H1 (cell line): ENCODE measurements around the gene OCRL. TPM values are rescaled to one million over a fixed set of nuclear protein-coding genes. Genes with fewer than 3 reads are reported as not detected.

ENCODE experiments used
- CTCF ChIA-PET: fragments of 300-600 bp; sonication (Branson Sonifier 250); formaldehyde crosslinking; loops from one replicate; lab custom pipeline; 2021; ENCODE audit not compliant: partially characterized antibody; lab: Charles Lee
- POLR2A ChIA-PET: fragments of 300-600 bp; sonication (Branson Sonifier 250); formaldehyde crosslinking; loops from one replicate; lab custom pipeline; 2021; ENCODE audit warnings: inconsistent platforms; ENCODE audit not compliant: partially characterized antibody; lab: Charles Lee
- DNase-seq, 2 experiments: peaks; one replicate each; pipeline versions ENCODE4 v3.0.0 to v3.0.0-alpha.2; 2010 to 2022; ENCODE audit warnings: low spot score in 2 of 2, low read depth in 1 of 2, mixed read lengths in 1 of 2
- FAIRE-seq: peaks from 2 replicates; lab custom pipeline; 2011; peaks lifted over from hg19 to GRCh38; lab: Jason Lieb, UNC
- H2AFZ ChIP-seq: 2 replicates; pipeline ENCODE4 v1.8.1; 2012; ENCODE audit warnings: low read length, inconsistent platforms
- H2AK5ac ChIP-seq: 2 replicates; pipeline ENCODE4 v1.6.1; 2013; ENCODE audit warnings: low read depth, low read length
- H2BK120ac ChIP-seq: replicated peaks from 2 replicates; pipeline ENCODE3; 2013; ENCODE audit warnings: low read depth, low read length, inconsistent platforms
- H2BK12ac ChIP-seq: 2 replicates; pipeline ENCODE4 v1.6.1; 2013; ENCODE audit warnings: low read depth, low read length
- H2BK15ac ChIP-seq: 2 replicates; pipeline ENCODE4 v1.6.1; 2013; ENCODE audit warnings: low read length
- H2BK20ac ChIP-seq: 2 replicates; pipeline ENCODE4 v1.6.1; 2013; ENCODE audit warnings: low read length
- H2BK5ac ChIP-seq: 2 replicates; pipeline ENCODE4 v1.6.1; 2013; ENCODE audit warnings: low read depth, low read length
- H3K14ac ChIP-seq: 2 replicates; pipeline ENCODE4 v1.6.1; 2013; ENCODE audit warnings: inconsistent platforms; ENCODE audit not compliant: insufficient read length
- H3K18ac ChIP-seq: 2 replicates; pipeline ENCODE4 v1.6.1; 2013; ENCODE audit warnings: low read length; ENCODE audit errors: extremely low read depth
- H3K23ac ChIP-seq: 2 replicates; pipeline ENCODE4 v1.6.1; 2013; ENCODE audit warnings: inconsistent platforms; ENCODE audit not compliant: insufficient read length
- H3K23me2 ChIP-seq: 2 replicates; pipeline ENCODE4 v1.6.1; 2013; ENCODE audit warnings: low read depth, low read length
- H3K27ac ChIP-seq: 2 replicates; pipeline ENCODE4 v1.6.1; 2011; ENCODE audit warnings: low read depth, low read length, inconsistent platforms
- H3K27me3 ChIP-seq, 4 experiments: replicated peaks in 1 of 4; 1 replicate in 1 of 4; 2 replicates in 3 of 4; pipeline versions ENCODE4 v1.6.1 to v1.8.1; 2011 to 2013; ENCODE audit warnings: low read length in 3 of 4, mild to moderate bottlenecking in 3 of 4, inconsistent platforms in 2 of 4, mixed read lengths in 2 of 4, moderate library complexity in 1 of 4; ENCODE audit not compliant: control insufficient read depth in 3 of 4, insufficient read depth in 3 of 4; ENCODE audit errors: extremely low read depth in 1 of 4
- H3K36me3 ChIP-seq, 4 experiments: 2 replicates each; pipeline versions ENCODE4 v1.6.1 to v1.8.1; 2011 to 2013; ENCODE audit warnings: mild to moderate bottlenecking in 4 of 4, low read length in 3 of 4, moderate library complexity in 2 of 4, control low read depth in 1 of 4, inconsistent platforms in 1 of 4; ENCODE audit not compliant: insufficient read depth in 4 of 4, control insufficient read depth in 2 of 4
- H3K4ac ChIP-seq: replicated peaks from 2 replicates; pipeline ENCODE3; 2013; ENCODE audit warnings: low read length, low read depth, mixed read lengths, inconsistent platforms; ENCODE audit not compliant: insufficient read length
- H3K4me1 ChIP-seq, 4 experiments: replicated peaks in 1 of 4; 1 replicate in 1 of 4; 2 replicates in 3 of 4; pipeline versions ENCODE4 v1.6.1 to v1.8.1; 2011 to 2013; ENCODE audit warnings: low read length in 3 of 4, inconsistent platforms in 2 of 4, mixed read lengths in 1 of 4; ENCODE audit not compliant: insufficient read depth in 4 of 4, control insufficient read depth in 3 of 4
- H3K4me2 ChIP-seq, 2 experiments: 2 replicates each; pipeline versions ENCODE4 v1.6.1 to v1.8.1; 2011 to 2013; ENCODE audit warnings: low read depth in 2 of 2, low read length in 2 of 2, control low read depth in 1 of 2, inconsistent platforms in 1 of 2, mild to moderate bottlenecking in 1 of 2; ENCODE audit not compliant: insufficient read depth in 1 of 2
- H3K4me3 ChIP-seq, 4 experiments: fragments of 200-600, 300-600 bp in 1 of 4; sonication (generic), shearing (Covaris generic), sonication (Bioruptor Twin) in 1 of 4; 2 replicates each; pipeline versions ENCODE4 v1.5.1 to v1.8.1; 2011 to 2016; ENCODE audit warnings: low read length in 4 of 4, low read depth in 3 of 4, control low read depth in 2 of 4, inconsistent platforms in 2 of 4, mild to moderate bottlenecking in 2 of 4, mixed read lengths in 1 of 4, moderate library complexity in 1 of 4; ENCODE audit not compliant: insufficient read depth in 2 of 4; ENCODE audit errors: extremely low read depth in 1 of 4
- H3K56ac ChIP-seq: replicated peaks from 2 replicates; pipeline ENCODE3; 2013; ENCODE audit warnings: low read depth, mild to moderate bottlenecking, mixed read lengths, low read length, inconsistent platforms; ENCODE audit not compliant: insufficient read length
- H3K79me1 ChIP-seq: 2 replicates; pipeline ENCODE4 v1.6.1; 2013; ENCODE audit warnings: low read depth, low read length, control low read depth
- H3K79me2 ChIP-seq, 2 experiments: 2 replicates each; pipeline versions ENCODE4 v1.6.1 to v1.8.1; 2012 to 2013; ENCODE audit warnings: low read length in 2 of 2, mild to moderate bottlenecking in 2 of 2, inconsistent platforms in 1 of 2; ENCODE audit not compliant: insufficient read depth in 2 of 2, control insufficient read depth in 1 of 2
- H3K9ac ChIP-seq, 4 experiments: replicated peaks in 1 of 4; 1 replicate in 1 of 4; 2 replicates in 3 of 4; pipeline versions ENCODE4 v1.6.1 to v1.8.1; 2011 to 2013; ENCODE audit warnings: low read depth in 3 of 4, low read length in 3 of 4, control low read depth in 2 of 4, mild to moderate bottlenecking in 2 of 4, moderate library complexity in 2 of 4, inconsistent platforms in 1 of 4; ENCODE audit errors: extremely low read depth in 1 of 4
- H3K9me3 ChIP-seq, 2 experiments: 2 replicates each; pipeline versions ENCODE4 v1.6.1 to v1.8.1; 2012 to 2013; ENCODE audit warnings: mild to moderate bottlenecking in 2 of 2, moderate library complexity in 2 of 2, control low read depth in 1 of 2, inconsistent platforms in 1 of 2, low read depth in 1 of 2, low read length in 1 of 2, mixed read lengths in 1 of 2; ENCODE audit not compliant: insufficient read depth in 2 of 2
- H4K20me1 ChIP-seq, 2 experiments: replicated peaks in 1 of 2; 2 replicates each; pipeline versions ENCODE3 to v1.8.1; 2011 to 2013; ENCODE audit warnings: inconsistent platforms in 2 of 2, low read length in 2 of 2, mild to moderate bottlenecking in 1 of 2; ENCODE audit not compliant: insufficient read depth in 2 of 2, control insufficient read depth in 1 of 2
- H4K5ac ChIP-seq: 2 replicates; pipeline ENCODE4 v1.6.1; 2013; ENCODE audit warnings: low read length, low read depth, mixed read lengths, inconsistent platforms; ENCODE audit not compliant: insufficient read length
- H4K8ac ChIP-seq: 2 replicates; pipeline ENCODE4 v1.8.0; 2013; ENCODE audit warnings: mild to moderate bottlenecking, moderate library complexity, low read length, inconsistent platforms; ENCODE audit not compliant: insufficient read depth; ENCODE audit errors: extremely low read depth
- H4K91ac ChIP-seq: replicated peaks from 2 replicates; pipeline ENCODE3; 2013; ENCODE audit warnings: low read length, mixed read lengths, inconsistent platforms; ENCODE audit not compliant: insufficient read length
- JUN ChIP-seq: IDR thresholded peaks from 2 replicates; pipeline ENCODE4 v1.6.1; 2011; ENCODE audit warnings: low read depth, mild to moderate bottlenecking, improper control_type of control experiment, low read length
- WGBS, 2 experiments: shearing (Covaris generic) in 1 of 2; methylation state at CpG; one replicate each; pipeline versions ENCODE4 v1.1.6 to v1.1.7; 2013 to 2015; ENCODE audit warnings: low lambda C conversion rate in 2 of 2, mixed read lengths in 2 of 2, inconsistent platforms in 1 of 2, low coverage in 1 of 2, missing lambda C conversion rate in 1 of 2; ENCODE audit not compliant: insufficient replicate concordance in 2 of 2, insufficient coverage in 1 of 2, insufficient read length in 1 of 2; ENCODE audit errors: extremely low coverage in 1 of 2, missing lambda C conversion rate in 1 of 2; 5-methylcytosine and 5-hydroxymethylcytosine counted together
- polyA plus RNA-seq, 7 experiments: library from polyadenylated mRNA; depleted of rRNA in 3 of 7; stranded (reverse) in 5 of 7; unstranded in 2 of 7; fragments of >200 nt in 5 of 7; fragments of 200-250 nt in 2 of 7; gene quantifications; 1 replicate in 5 of 7; 2 replicates in 1 of 7; 4 replicates in 1 of 7; pipeline versions ENCODE4 v1.2.1 to v1.2.3, GENCODE V29; 2011 to 2013; ENCODE audit warnings: missing spikeins in 2 of 7, mixed read lengths in 2 of 7
- total RNA-seq: library from RNA; stranded (reverse); fragmentation: NEBNext Ultra II Directional; extraction: Animal tissue kit (Norgen Biotek cat#: 25700); gene quantifications from 2 replicates; pipeline ENCODE4 v1.2.1, GENCODE V29; 2021
- TF ChIP-seq, protein P1 (sequence below), 3 experiments: IDR thresholded peaks; 1 replicate in 2 of 3; 2 replicates in 1 of 3; pipeline versions ENCODE4 v1.5.1 to v1.6.1; 2011; ENCODE audit warnings: low read length in 3 of 3, mild to moderate bottlenecking in 3 of 3, inconsistent platforms in 2 of 3, low read depth in 1 of 3, moderate library complexity in 1 of 3; ENCODE audit not compliant: insufficient read depth in 1 of 3; ENCODE audit errors: control extremely low read depth in 1 of 3

Gene OCRL
- total and polyA plus RNA-seq, 2 of the 8 experiments (the other 6 are each of a cell fraction or from before 2014, with no cell fraction given), result 12.7 to 15.1 TPM

DNA sequence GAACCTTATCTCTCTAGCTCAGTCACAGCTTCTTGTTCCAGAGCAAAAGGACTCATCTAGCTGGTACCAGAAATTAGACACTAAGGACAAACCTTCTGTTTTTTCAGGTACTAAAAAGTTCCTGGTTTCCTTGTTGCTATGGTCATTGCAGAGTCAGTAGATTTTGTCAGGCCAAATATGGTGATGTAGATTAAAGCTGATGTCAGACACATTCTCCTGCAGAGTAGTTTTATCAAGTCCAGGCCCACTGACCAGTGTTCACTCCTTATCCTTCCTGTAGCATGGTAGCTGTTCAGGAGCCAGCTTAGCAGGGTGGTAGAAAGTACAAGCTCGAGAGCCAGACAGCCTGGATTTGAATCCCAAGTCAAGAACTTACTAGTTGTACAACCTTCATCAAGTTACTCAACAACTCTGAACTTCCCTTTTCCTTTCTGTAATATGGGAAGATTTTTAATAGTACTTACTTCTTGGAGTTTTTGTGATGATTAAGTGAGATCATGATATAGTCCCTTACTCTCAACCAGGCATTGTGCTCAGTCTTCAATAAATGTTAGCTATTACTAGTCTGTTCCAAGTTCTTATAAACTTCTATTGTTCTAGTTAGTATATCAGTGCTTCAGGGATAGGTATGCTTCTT lies 17.9 kb downstream of the OCRL start:
- Histone ChIP-seq H3K14ac (no peak overlapping the region), H3K36me3 (peaks cover 2 to 48% (median 12%) of the 10 kb centered on the region in 4 experiments; a peak in 6 of 8 replicates), H2BK120ac (no peak overlapping the region), H3K56ac (no peak overlapping the region), H3K4me1 (no peaks in the 10 kb centered on the region), H4K91ac (no peak overlapping the region), H2BK20ac (no peak overlapping the region), H3K9me3 (no peaks in the 10 kb centered on the region), H3K4me2 (no peak overlapping the region), H3K4me3 (no peak overlapping the region), H2AFZ (no peak overlapping the region), H3K27me3 (no peaks in the 10 kb centered on the region), H3K23me2 (no peaks in the 10 kb centered on the region), H4K20me1 (no peaks in the 10 kb centered on the region), H2BK5ac (no peak overlapping the region), H4K5ac (no peak overlapping the region), H3K79me1 (no peaks in the 10 kb centered on the region), H3K27ac (no peak overlapping the region), H3K18ac (no peak overlapping the region), H3K79me2 (no peaks in the 10 kb centered on the region), H4K8ac (no peak overlapping the region), H3K23ac (no peak overlapping the region), H3K4ac (no peak overlapping the region), H2BK12ac (no peak overlapping the region), H2BK15ac (no peak overlapping the region), H3K9ac (no peak overlapping the region), H2AK5ac (no peak overlapping the region)
- no peak for DNase-seq
- TF ChIP-seq JUN, result no peak
- TF ChIP-seq, protein P1, sequence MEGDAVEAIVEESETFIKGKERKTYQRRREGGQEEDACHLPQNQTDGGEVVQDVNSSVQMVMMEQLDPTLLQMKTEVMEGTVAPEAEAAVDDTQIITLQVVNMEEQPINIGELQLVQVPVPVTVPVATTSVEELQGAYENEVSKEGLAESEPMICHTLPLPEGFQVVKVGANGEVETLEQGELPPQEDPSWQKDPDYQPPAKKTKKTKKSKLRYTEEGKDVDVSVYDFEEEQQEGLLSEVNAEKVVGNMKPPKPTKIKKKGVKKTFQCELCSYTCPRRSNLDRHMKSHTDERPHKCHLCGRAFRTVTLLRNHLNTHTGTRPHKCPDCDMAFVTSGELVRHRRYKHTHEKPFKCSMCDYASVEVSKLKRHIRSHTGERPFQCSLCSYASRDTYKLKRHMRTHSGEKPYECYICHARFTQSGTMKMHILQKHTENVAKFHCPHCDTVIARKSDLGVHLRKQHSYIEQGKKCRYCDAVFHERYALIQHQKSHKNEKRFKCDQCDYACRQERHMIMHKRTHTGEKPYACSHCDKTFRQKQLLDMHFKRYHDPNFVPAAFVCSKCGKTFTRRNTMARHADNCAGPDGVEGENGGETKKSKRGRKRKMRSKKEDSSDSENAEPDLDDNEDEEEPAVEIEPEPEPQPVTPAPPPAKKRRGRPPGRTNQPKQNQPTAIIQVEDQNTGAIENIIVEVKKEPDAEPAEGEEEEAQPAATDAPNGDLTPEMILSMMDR (IDR thresholded peaks at IDR 0.05; ENCODE audit: control extremely low read depth in 1 of 3, insufficient read depth in 1 of 3, low read depth in 1 of 3, low read length in 3 of 3), result no peak
- POLR2A ChIA-PET, result interaction anchor here (1.7 kb wide), 1 partner anchor 71 kb away, joined by 3 read pairs; no protein-coding TSS in a partner anchor
- CTCF ChIA-PET, result no interaction called here
- WGBS, 2 experiments, result 100% methylated on average over 1 of the region's 1 CpG; no CpG with 5 or more reads in 1 of the 2 experiments
- FAIRE-seq, result no peak
